HEK293T (cell line): Measurements from ENCODE around the gene RAB8B.

Experiments
- ARNT ChIP-seq: fragments of 450-650 bp; IDR thresholded peaks from 2 replicates; pipeline ENCODE4 v1.6.1; 2017; ENCODE audit warnings: mild to moderate bottlenecking
- ELF4 ChIP-seq: fragments of 450-650 bp; IDR thresholded peaks from 2 replicates; pipeline ENCODE4 v1.6.1; 2017; ENCODE audit warnings: antibody characterized with exemption
- FOXA1 ChIP-seq: fragments of 450-650 bp; IDR thresholded peaks from 2 replicates; pipeline ENCODE4 v1.6.1; 2016; ENCODE audit warnings: mild to moderate bottlenecking
- LEF1 ChIP-seq: fragments of 450-650 bp; IDR thresholded peaks from 2 replicates; pipeline ENCODE4 v1.6.1; 2017; ENCODE audit warnings: mild to moderate bottlenecking, borderline replicate concordance
- NFRKB ChIP-seq: fragments of 450-650 bp; IDR thresholded peaks from 2 replicates; pipeline ENCODE4 v1.6.1; 2016; ENCODE audit warnings: mild to moderate bottlenecking, moderate library complexity
- SP1 ChIP-seq: fragments of 450-650 bp; IDR thresholded peaks from 2 replicates; pipeline ENCODE4 v1.6.1; 2017
- SUZ12 ChIP-seq: fragments of 450-650 bp; IDR thresholded peaks from 2 replicates; pipeline ENCODE4 v1.6.1; 2016; ENCODE audit warnings: mild to moderate bottlenecking
- ZNF384 ChIP-seq: fragments of 450-650 bp; IDR thresholded peaks from 2 replicates; pipeline ENCODE4 v1.6.1; 2016
- TF ChIP-seq, protein P1 (sequence below): fragments of 450-650 bp; IDR thresholded peaks from 2 replicates; pipeline ENCODE4 v1.6.1; 2016

DNA sequence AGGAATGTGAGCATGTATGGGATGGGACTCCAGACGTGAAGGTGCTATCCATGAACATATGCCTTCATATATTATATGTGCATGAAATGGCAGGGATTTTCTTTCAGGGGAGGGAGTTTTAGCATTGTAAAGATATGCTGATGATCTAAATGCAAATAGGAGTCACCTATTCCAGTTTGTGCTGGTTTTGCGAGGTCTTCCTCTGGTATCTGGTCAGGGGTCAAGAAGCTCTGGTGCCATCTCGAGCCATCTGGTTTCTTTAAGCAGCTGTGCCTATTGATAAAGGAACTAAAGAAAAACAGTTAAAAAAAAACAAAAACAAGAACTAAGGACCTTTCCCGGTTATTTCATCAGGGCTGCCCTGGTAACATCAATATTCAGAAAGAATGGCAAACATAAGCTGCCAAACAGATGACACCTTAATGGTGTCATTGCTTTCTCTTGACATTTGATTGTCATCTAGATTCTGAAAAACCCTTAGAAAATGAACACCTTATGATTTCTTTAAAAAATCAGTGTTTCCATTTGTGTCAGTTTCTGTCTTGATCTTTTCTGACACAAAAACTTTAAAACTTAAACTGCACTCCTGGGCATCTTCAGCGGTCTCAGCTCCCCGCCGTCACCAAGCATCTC is 110.7 kb downstream of the RAB8B start:
- TF ChIP-seq ZNF384 (no peak), NFRKB (no peak), SUZ12 (no peak), ARNT (no peak), SP1 (no peak), LEF1 (no peak), ELF4 (no peak), FOXA1 (no peak)
- TF ChIP-seq, protein P1, sequence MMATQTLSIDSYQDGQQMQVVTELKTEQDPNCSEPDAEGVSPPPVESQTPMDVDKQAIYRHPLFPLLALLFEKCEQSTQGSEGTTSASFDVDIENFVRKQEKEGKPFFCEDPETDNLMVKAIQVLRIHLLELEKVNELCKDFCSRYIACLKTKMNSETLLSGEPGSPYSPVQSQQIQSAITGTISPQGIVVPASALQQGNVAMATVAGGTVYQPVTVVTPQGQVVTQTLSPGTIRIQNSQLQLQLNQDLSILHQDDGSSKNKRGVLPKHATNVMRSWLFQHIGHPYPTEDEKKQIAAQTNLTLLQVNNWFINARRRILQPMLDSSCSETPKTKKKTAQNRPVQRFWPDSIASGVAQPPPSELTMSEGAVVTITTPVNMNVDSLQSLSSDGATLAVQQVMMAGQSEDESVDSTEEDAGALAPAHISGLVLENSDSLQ, result no peak
